ENCODE measurements around the gene MYL4. TPM values are rescaled to one million over a fixed set of nuclear protein-coding genes. Genes with fewer than 3 reads are reported as not detected.

MYL4 gene
- total RNA-seq, 1 donor from 2014 or later: 0.86 TPM

GRCh38 chr17:47251421-47251940 lies 42.3 kb downstream of the MYL4 start:
- no peak overlapping the region for H3K27ac Mint-ChIP-seq
- H3K4me1 Mint-ChIP-seq (ENCODE audit: low read depth): peaks cover 4% of the 10 kb centered on the region

GRCh38 chr17:47252209-47252608 lies 43.1 kb downstream of the MYL4 start:
- TF ChIP-seq CTCF (IDR thresholded peaks at IDR 0.05; ENCODE audit: unreplicated experiment): no peak
- peaks cover 53% of the 10 kb centered on the region for H3K27me3 Mint-ChIP-seq
- H3K27ac Mint-ChIP-seq: no peak overlapping the region

More at GRCh38 chr17:47251421-47251940, 42.3 kb downstream of the MYL4 start:
- Mint-ChIP-seq H3K4me3 (ENCODE audit: low read depth) (no peak overlapping the region), H3K36me3 (ENCODE audit: insufficient read depth) (no peaks in the 10 kb centered on the region), H3K9me3 (ENCODE audit: low read depth) (no peaks in the 10 kb centered on the region), H3K27me3 (peaks cover 49% of the 10 kb centered on the region)
- DNase-seq (ENCODE audit: low spot score, unreplicated experiment): no peak
- no peak for TF ChIP-seq CTCF (IDR thresholded peaks at IDR 0.05; ENCODE audit: unreplicated experiment)

GRCh38 chr17:47252766-47253512 lies 43.8 kb downstream of the MYL4 start:
- DNase-seq (ENCODE audit: low spot score, unreplicated experiment): no peak
- Mint-ChIP-seq H3K4me1 (ENCODE audit: low read depth) (peaks cover 4% of the 10 kb centered on the region), H3K36me3 (ENCODE audit: insufficient read depth) (no peaks in the 10 kb centered on the region), H3K9me3 (ENCODE audit: low read depth) (no peaks in the 10 kb centered on the region), H3K27ac (peak overlapping the region; percentile 56), H3K27me3 (peaks cover 60% of the 10 kb centered on the region), H3K4me3 (ENCODE audit: low read depth) (peak overlapping the region; percentile 61)
- TF ChIP-seq CTCF (IDR thresholded peaks at IDR 0.05; ENCODE audit: unreplicated experiment): no peak

More at GRCh38 chr17:47252209-47252608, 43.1 kb downstream of the MYL4 start:
- DNase-seq (ENCODE audit: low spot score, unreplicated experiment): no peak
- peaks cover 4% of the 10 kb centered on the region for H3K4me1 Mint-ChIP-seq (ENCODE audit: low read depth)
- H3K9me3 Mint-ChIP-seq (ENCODE audit: low read depth): no peaks in the 10 kb centered on the region
- peak overlapping the region; percentile 49 for H3K4me3 Mint-ChIP-seq (ENCODE audit: low read depth)
- H3K36me3 Mint-ChIP-seq (ENCODE audit: insufficient read depth): no peaks in the 10 kb centered on the region

- Mint-ChIP-seq H3K27me3 (peaks cover 69% of the 10 kb centered on the region), H3K4me1 (ENCODE audit: low read depth) (peaks cover 4% of the 10 kb centered on the region), H3K9me3 (ENCODE audit: low read depth) (peaks cover 3% of the 10 kb centered on the region), H3K27ac (peak within 1 kb of the TSS; percentile 56), H3K36me3 (ENCODE audit: insufficient read depth) (no peaks in the 10 kb centered on the region), H3K4me3 (ENCODE audit: low read depth) (peak within 1 kb of the TSS; percentile 76)
- peak; percentile 65 for DNase-seq (ENCODE audit: low spot score, unreplicated experiment)
- peak; percentile 56 for TF ChIP-seq CTCF (IDR thresholded peaks at IDR 0.05; ENCODE audit: unreplicated experiment)
Measured at GRCh38 chr17:47253541-47254402, 44.6 kb downstream of the MYL4 start, which contains the start of gene ITGB3. Gene ITGB3, plus strand, starts transcription at chr17:47253827. Its CDS starts 35 bp downstream, at chr17:47253862.

GRCh38 chr17:47254403-47254943 lies 45.3 kb downstream of the MYL4 start:
- no peak overlapping the region for H3K27ac Mint-ChIP-seq
- H3K27me3 Mint-ChIP-seq: peaks cover 74% of the 10 kb centered on the region
- peaks cover 3% of the 10 kb centered on the region for H3K9me3 Mint-ChIP-seq (ENCODE audit: low read depth)
- no peak for TF ChIP-seq CTCF (IDR thresholded peaks at IDR 0.05; ENCODE audit: unreplicated experiment)
- peak overlapping the region; percentile 76 for H3K4me3 Mint-ChIP-seq (ENCODE audit: low read depth)
- H3K4me1 Mint-ChIP-seq (ENCODE audit: low read depth): peaks cover 4% of the 10 kb centered on the region
- H3K36me3 Mint-ChIP-seq (ENCODE audit: insufficient read depth): no peaks in the 10 kb centered on the region
- DNase-seq (ENCODE audit: low spot score, unreplicated experiment): no peak
